ENCODE results near the gene ADAMTSL3.
A peak's percentile ranks its signal among the peaks of the same experiment; 100 is the strongest.
"Not testable (repeated sequence)": the region's sequence is repeated elsewhere in the genome, so short reads cannot be mapped to it uniquely, and the experiment has no call there.

The ADAMTSL3 gene

GRCh38 chr15:84035399-84035766, 381.5 kb downstream of the ADAMTSL3 start:
- no peak for DNase-seq (ENCODE audit: low read depth in 2 of 2)

- no peak for DNase-seq (ENCODE audit: low read depth in 2 of 2)
These were observed 383.4 kb downstream of the ADAMTSL3 start for GRCh38 chr15:84037301-84037700.

- DNase-seq (ENCODE audit: low read depth in 2 of 2), result not testable (repeated sequence)
These were observed 388.6 kb downstream of the ADAMTSL3 start for GRCh38 chr15:84042434-84043056.

GRCh38 chr15:84046064-84046637, 392.2 kb downstream of the ADAMTSL3 start:
- DNase-seq (ENCODE audit: low read depth in 2 of 2), result no peak

- DNase-seq (ENCODE audit: low read depth in 2 of 2), result not testable (repeated sequence)
These were observed 395.6 kb downstream of the ADAMTSL3 start for GRCh38 chr15:84049480-84049879.

GRCh38 chr15:84050076-84050475, 396.2 kb downstream of the ADAMTSL3 start:
- no peak for DNase-seq (ENCODE audit: low read depth in 2 of 2)

GRCh38 chr15:84051146-84051545, 397.2 kb downstream of the ADAMTSL3 start:
- not testable (repeated sequence) for DNase-seq (ENCODE audit: low read depth in 2 of 2)

- DNase-seq (ENCODE audit: low read depth in 2 of 2), result not testable (repeated sequence)
These were observed 400.6 kb downstream of the ADAMTSL3 start for GRCh38 chr15:84054544-84054943.

GRCh38 chr15:84057714-84058331, 403.9 kb downstream of the ADAMTSL3 start:
- no peak for DNase-seq (ENCODE audit: low read depth in 2 of 2)

GRCh38 chr15:84063674-84064073, 409.8 kb downstream of the ADAMTSL3 start:
- DNase-seq (ENCODE audit: low read depth in 2 of 2), result not testable (repeated sequence)

GRCh38 chr15:84068674-84069073, 414.8 kb downstream of the ADAMTSL3 start:
- DNase-seq (ENCODE audit: low read depth in 2 of 2), result not testable (repeated sequence)

GRCh38 chr15:84078038-84078437, 424.1 kb downstream of the ADAMTSL3 start:
- not testable (repeated sequence) for DNase-seq (ENCODE audit: low read depth in 2 of 2)

- not testable (repeated sequence) for DNase-seq (ENCODE audit: low read depth in 2 of 2)
These were observed 425.5 kb downstream of the ADAMTSL3 start for GRCh38 chr15:84079325-84079884.

GRCh38 chr15:84079885-84080777, 426.2 kb downstream of the ADAMTSL3 start:
- peak; percentile 32 to 44 for DNase-seq (ENCODE audit: low read depth in 2 of 2)

- DNase-seq (ENCODE audit: low read depth in 2 of 2), result not testable (repeated sequence)
These were observed 426.8 kb downstream of the ADAMTSL3 start for GRCh38 chr15:84080778-84081084.

GRCh38 chr15:84081391-84082168, 427.7 kb downstream of the ADAMTSL3 start:
- DNase-seq (ENCODE audit: low read depth in 2 of 2), result no peak

GRCh38 chr15:84082739-84083138, 428.8 kb downstream of the ADAMTSL3 start:
- DNase-seq (ENCODE audit: low read depth in 2 of 2), result no peak

- DNase-seq (ENCODE audit: low read depth in 2 of 2), result not testable (repeated sequence)
These were observed 432.1 kb downstream of the ADAMTSL3 start for GRCh38 chr15:84086071-84086470.
